ENCODE results near the gene FOXP1.

The FOXP1 gene

GRCh38 chr3:71168121-71168721 is 415.3 kb downstream of the FOXP1 start:
- H3K27ac ChIP-seq, result no peak overlapping the region
- TF ChIP-seq, protein P1, sequence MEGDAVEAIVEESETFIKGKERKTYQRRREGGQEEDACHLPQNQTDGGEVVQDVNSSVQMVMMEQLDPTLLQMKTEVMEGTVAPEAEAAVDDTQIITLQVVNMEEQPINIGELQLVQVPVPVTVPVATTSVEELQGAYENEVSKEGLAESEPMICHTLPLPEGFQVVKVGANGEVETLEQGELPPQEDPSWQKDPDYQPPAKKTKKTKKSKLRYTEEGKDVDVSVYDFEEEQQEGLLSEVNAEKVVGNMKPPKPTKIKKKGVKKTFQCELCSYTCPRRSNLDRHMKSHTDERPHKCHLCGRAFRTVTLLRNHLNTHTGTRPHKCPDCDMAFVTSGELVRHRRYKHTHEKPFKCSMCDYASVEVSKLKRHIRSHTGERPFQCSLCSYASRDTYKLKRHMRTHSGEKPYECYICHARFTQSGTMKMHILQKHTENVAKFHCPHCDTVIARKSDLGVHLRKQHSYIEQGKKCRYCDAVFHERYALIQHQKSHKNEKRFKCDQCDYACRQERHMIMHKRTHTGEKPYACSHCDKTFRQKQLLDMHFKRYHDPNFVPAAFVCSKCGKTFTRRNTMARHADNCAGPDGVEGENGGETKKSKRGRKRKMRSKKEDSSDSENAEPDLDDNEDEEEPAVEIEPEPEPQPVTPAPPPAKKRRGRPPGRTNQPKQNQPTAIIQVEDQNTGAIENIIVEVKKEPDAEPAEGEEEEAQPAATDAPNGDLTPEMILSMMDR (IDR thresholded peaks at IDR 0.05; ENCODE audit: low read depth, low read length), result no peak
- no peak for DNase-seq
- no peaks in the 10 kb centered on the region for H3K36me3 ChIP-seq
- no peak overlapping the region for H3K4me3 ChIP-seq (ENCODE audit: low read depth, low read length)
- H3K27me3 ChIP-seq (ENCODE audit: insufficient read depth, low read depth, severe bottlenecking), result no peaks in the 10 kb centered on the region
- no peaks in the 10 kb centered on the region for H3K9me3 ChIP-seq (ENCODE audit: severe bottlenecking)

DNA sequence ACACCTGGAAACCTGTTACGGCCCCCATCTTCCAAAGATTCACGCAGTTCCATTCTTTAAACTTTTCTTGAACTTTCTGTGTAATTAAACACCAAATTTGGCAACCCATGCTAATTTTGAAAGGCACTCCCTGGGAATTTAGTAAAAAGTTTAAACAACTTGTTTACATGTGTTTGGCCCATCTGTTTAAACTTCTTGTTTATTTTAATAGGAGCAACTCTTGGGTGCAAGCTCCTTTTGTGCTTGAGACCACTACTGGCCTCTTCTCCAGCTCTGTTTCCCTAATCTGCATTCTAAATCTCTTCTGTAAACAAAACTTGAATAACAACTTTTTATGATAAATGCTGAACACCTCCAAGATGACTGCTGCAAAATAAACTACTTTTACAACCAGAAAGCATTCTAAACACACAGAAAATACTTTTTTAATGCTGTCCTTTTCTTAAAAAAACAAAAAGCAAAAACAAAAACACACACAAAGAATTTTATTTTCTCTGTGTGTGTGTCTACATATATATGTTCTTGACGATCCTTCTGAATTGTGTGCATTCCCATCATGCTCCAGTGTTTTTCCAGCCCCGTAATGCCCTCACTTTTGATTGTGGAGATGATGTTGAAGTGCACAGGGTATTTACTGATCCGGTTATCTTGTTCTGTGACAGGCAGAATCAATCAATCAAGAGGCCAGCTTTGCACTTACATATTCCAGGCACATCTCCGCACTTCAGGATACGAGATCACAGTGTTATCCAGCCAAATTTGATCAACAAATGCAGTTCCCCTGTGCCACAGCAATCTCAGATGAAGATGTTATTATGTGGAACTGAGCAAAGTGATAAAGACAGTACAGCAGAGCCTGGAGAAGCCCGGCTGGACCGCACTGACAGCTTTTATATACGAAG is 416.9 kb downstream of the FOXP1 start:
- TF ChIP-seq, protein P1 (IDR thresholded peaks at IDR 0.05; ENCODE audit: low read depth, low read length), result no peak
- no peaks in the 10 kb centered on the region for H3K27me3 ChIP-seq (ENCODE audit: insufficient read depth, low read depth, severe bottlenecking)
- no peak for DNase-seq
- H3K4me3 ChIP-seq (ENCODE audit: low read depth, low read length), result no peak overlapping the region
- no peak overlapping the region for H3K27ac ChIP-seq
- H3K36me3 ChIP-seq, result no peaks in the 10 kb centered on the region
- H3K9me3 ChIP-seq (ENCODE audit: severe bottlenecking), result no peaks in the 10 kb centered on the region

- Histone ChIP-seq H3K9me3 (ENCODE audit: severe bottlenecking) (no peaks in the 10 kb centered on the region), H3K36me3 (no peaks in the 10 kb centered on the region), H3K27me3 (ENCODE audit: insufficient read depth, low read depth, severe bottlenecking) (no peaks in the 10 kb centered on the region), H3K4me3 (ENCODE audit: low read depth, low read length) (no peak overlapping the region), H3K27ac (no peak overlapping the region)
- no peak for DNase-seq
- TF ChIP-seq, protein P1 (IDR thresholded peaks at IDR 0.05; ENCODE audit: low read depth, low read length), result no peak
These were observed 418.6 kb downstream of the FOXP1 start for GRCh38 chr3:71164881-71165280.

- Histone ChIP-seq H3K27me3 (ENCODE audit: insufficient read depth, low read depth, severe bottlenecking) (no peaks in the 10 kb centered on the region), H3K27ac (no peak overlapping the region), H3K9me3 (ENCODE audit: severe bottlenecking) (no peaks in the 10 kb centered on the region), H3K4me3 (ENCODE audit: low read depth, low read length) (no peak overlapping the region), H3K36me3 (no peaks in the 10 kb centered on the region)
- TF ChIP-seq, protein P1 (IDR thresholded peaks at IDR 0.05; ENCODE audit: low read depth, low read length), result no peak
- no peak for DNase-seq
These were observed 420.2 kb downstream of the FOXP1 start for GRCh38 chr3:71163198-71163918.

GRCh38 chr3:71162221-71162620 is 421.3 kb downstream of the FOXP1 start:
- Histone ChIP-seq H3K9me3 (ENCODE audit: severe bottlenecking) (no peaks in the 10 kb centered on the region), H3K4me3 (ENCODE audit: low read depth, low read length) (no peak overlapping the region), H3K27me3 (ENCODE audit: insufficient read depth, low read depth, severe bottlenecking) (no peaks in the 10 kb centered on the region), H3K36me3 (no peaks in the 10 kb centered on the region), H3K27ac (no peak overlapping the region)
- no peak for DNase-seq
- TF ChIP-seq, protein P1 (IDR thresholded peaks at IDR 0.05; ENCODE audit: low read depth, low read length), result no peak

All from WERI-Rb-1 (cell line).